HG03060 (cell line): ENCODE results near the gene MARK3.

Experiments used
- ATAC-seq: cut with Tn5 transposase; IDR thresholded peaks from one replicate; pipeline ENCODE4 v1.9.1; 2021; ENCODE audit warnings: low read depth, moderate number of reproducible peaks; ENCODE audit not compliant: unreplicated experiment

The MARK3 gene

GRCh38 chr14:103393070-103393469 is 7.9 kb downstream of the MARK3 start:
- ATAC-seq, result no peak

- no peak for ATAC-seq
Observed at GRCh38 chr14:103393676-103394626, 8.7 kb downstream of the MARK3 start.

GRCh38 chr14:103395244-103395643 is 10.0 kb downstream of the MARK3 start:
- ATAC-seq, result no peak

- ATAC-seq, result no peak
Observed at GRCh38 chr14:103396463-103396862, 11.2 kb downstream of the MARK3 start.

GRCh38 chr14:103398427-103399195 is 13.4 kb downstream of the MARK3 start:
- no peak for ATAC-seq

- ATAC-seq, result no peak
Observed at GRCh38 chr14:103400537-103400936, 15.3 kb downstream of the MARK3 start.

GRCh38 chr14:103401223-103402214 is 16.3 kb downstream of the MARK3 start:
- ATAC-seq, result no peak

- ATAC-seq, result no peak
Observed at GRCh38 chr14:103402695-103403094, 17.5 kb downstream of the MARK3 start.

- ATAC-seq, result no peak
Observed at GRCh38 chr14:103404032-103404918, 19.1 kb downstream of the MARK3 start.

- no peak for ATAC-seq
Observed at GRCh38 chr14:103404920-103405319, 19.7 kb downstream of the MARK3 start.

GRCh38 chr14:103408491-103409155 is 23.4 kb downstream of the MARK3 start:
- ATAC-seq, result no peak

GRCh38 chr14:103416916-103417315 is 31.7 kb downstream of the MARK3 start:
- no peak for ATAC-seq

- no peak for ATAC-seq
Observed at GRCh38 chr14:103418481-103418818, 33.2 kb downstream of the MARK3 start.

- no peak for ATAC-seq
Observed at GRCh38 chr14:103421556-103421955, 36.3 kb downstream of the MARK3 start.

- ATAC-seq, result no peak
Observed at GRCh38 chr14:103423050-103423461, 37.8 kb downstream of the MARK3 start.

GRCh38 chr14:103427485-103428443 is 42.5 kb downstream of the MARK3 start:
- no peak for ATAC-seq

- no peak for ATAC-seq
Observed at GRCh38 chr14:103428723-103429556, 43.7 kb downstream of the MARK3 start.
